Type B pancreatic cell (in vitro differentiated cells): ENCODE data around the gene GNAZ. TPM values are rescaled to one million over a fixed set of nuclear protein-coding genes. Genes with fewer than 3 reads are reported as not detected.

ENCODE experiments used
- DNase-seq: peaks from one replicate; pipeline ENCODE4 v3.0.0; 2021; ENCODE audit warnings: mixed read lengths; ENCODE audit not compliant: unreplicated experiment; ENCODE audit errors: extremely low spot score
- H3K27ac Mint-ChIP-seq: 2 replicates; pipeline ENCODE4 v1.8.0; 2021; ENCODE audit warnings: mild to moderate bottlenecking, mixed read lengths
- H3K27me3 Mint-ChIP-seq: 2 replicates; pipeline ENCODE4 v1.8.0; 2021; ENCODE audit warnings: mixed read lengths
- H3K36me3 Mint-ChIP-seq: 2 replicates; pipeline ENCODE4 v1.8.0; 2021; ENCODE audit warnings: mixed read lengths
- H3K4me1 Mint-ChIP-seq: one replicate; pipeline ENCODE4 v1.8.0; 2021; ENCODE audit warnings: mixed read lengths; ENCODE audit not compliant: unreplicated experiment
- H3K4me3 Mint-ChIP-seq: 2 replicates; pipeline ENCODE4 v1.8.0; 2021; ENCODE audit warnings: mild to moderate bottlenecking, mixed read lengths
- H3K9me3 Mint-ChIP-seq: 2 replicates; pipeline ENCODE4 v1.8.0; 2021; ENCODE audit warnings: mixed read lengths
- total RNA-seq: library from RNA; stranded (reverse); gene quantifications from 2 replicates; pipeline ENCODE4 v1.2.1, GENCODE V29; 2021; ENCODE audit warnings: low replicate concordance
- TF ChIP-seq, protein P1 (sequence below): fragments of 200-600 bp; sonication (generic); conservative IDR thresholded peaks from 2 replicates; pipeline ENCODE4 v1.5.0; 2021; ENCODE audit warnings: antibody characterized with exemption, mild to moderate bottlenecking

GNAZ gene
- total RNA-seq, 1 donor from 2014 or later: 14.4 TPM

DNA sequence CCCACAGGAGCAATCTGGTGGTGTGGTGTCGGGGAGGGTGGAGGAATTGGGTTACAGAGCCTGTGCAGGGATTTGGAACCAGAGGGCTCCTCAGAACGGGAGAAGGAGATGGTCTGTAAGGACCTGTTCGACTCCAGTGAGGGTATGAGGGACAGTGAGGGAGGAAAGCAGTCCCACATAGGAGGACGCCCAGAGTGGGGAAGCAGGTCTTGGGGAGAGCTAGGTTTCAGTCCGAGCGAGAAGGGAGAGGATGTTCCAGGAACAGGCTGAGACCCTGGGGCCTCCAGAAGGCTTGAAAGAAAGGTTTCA is 32.0 kb upstream of the GNAZ start:
- TF ChIP-seq, protein P1, sequence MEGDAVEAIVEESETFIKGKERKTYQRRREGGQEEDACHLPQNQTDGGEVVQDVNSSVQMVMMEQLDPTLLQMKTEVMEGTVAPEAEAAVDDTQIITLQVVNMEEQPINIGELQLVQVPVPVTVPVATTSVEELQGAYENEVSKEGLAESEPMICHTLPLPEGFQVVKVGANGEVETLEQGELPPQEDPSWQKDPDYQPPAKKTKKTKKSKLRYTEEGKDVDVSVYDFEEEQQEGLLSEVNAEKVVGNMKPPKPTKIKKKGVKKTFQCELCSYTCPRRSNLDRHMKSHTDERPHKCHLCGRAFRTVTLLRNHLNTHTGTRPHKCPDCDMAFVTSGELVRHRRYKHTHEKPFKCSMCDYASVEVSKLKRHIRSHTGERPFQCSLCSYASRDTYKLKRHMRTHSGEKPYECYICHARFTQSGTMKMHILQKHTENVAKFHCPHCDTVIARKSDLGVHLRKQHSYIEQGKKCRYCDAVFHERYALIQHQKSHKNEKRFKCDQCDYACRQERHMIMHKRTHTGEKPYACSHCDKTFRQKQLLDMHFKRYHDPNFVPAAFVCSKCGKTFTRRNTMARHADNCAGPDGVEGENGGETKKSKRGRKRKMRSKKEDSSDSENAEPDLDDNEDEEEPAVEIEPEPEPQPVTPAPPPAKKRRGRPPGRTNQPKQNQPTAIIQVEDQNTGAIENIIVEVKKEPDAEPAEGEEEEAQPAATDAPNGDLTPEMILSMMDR: no peak
- Mint-ChIP-seq H3K36me3 (no peaks in the 10 kb centered on the region), H3K4me1 (peaks cover 6% of the 10 kb centered on the region), H3K4me3 (no peak overlapping the region), H3K9me3 (peaks cover 4% of the 10 kb centered on the region), H3K27ac (no peak overlapping the region), H3K27me3 (peaks cover 4% of the 10 kb centered on the region)
- DNase-seq: no peak

DNA sequence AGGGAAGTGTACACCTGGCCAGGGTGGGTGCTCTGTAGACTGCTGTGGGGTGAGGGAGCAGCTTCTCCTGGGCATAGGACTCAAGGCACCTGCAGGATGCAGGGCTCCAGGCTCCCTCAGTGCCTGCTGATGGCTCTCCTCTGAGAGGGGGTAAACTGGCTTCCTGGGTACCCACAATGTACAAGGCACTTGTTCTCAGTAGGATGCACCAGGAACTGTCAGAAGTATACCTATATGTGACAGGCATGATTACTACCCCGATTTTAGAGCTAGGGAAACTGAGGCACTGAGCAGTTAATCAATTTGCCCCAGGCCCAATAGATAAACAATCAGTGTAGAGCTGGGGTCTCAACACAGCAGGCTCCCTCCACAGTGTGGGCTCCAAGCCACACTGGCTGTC is 31.4 kb upstream of the GNAZ start:
- Mint-ChIP-seq H3K4me1 (peaks cover 6% of the 10 kb centered on the region), H3K9me3 (peaks cover 4% of the 10 kb centered on the region), H3K27me3 (peaks cover 4% of the 10 kb centered on the region), H3K27ac (no peak overlapping the region), H3K36me3 (no peaks in the 10 kb centered on the region), H3K4me3 (no peak overlapping the region)
- no peak for DNase-seq
- TF ChIP-seq, protein P1: no peak

DNA sequence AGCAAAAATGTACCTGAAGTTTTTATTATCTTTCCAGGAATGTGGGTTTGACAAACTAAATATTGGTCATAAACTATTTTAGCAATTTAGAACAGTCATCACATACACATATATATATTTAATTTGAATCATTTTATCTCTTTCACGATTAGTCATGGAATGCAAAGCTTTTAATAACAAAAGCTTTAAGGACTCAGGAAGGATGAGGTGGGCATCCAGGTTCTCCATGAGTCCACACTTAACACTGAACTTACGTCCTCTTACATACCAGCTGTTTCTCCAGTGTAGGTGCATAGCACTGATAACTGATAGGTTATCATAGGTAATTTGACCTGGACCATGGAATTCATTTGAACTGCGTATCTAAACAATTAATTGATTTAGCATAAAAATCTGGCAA is 28.1 kb upstream of the GNAZ start:
- no peaks in the 10 kb centered on the region for H3K4me1 Mint-ChIP-seq
- H3K27ac Mint-ChIP-seq: no peak overlapping the region
- peaks cover 4% of the 10 kb centered on the region for H3K9me3 Mint-ChIP-seq
- TF ChIP-seq, protein P1: no peak
- DNase-seq: no peak
- H3K27me3 Mint-ChIP-seq: peaks cover 4% of the 10 kb centered on the region
- no peaks in the 10 kb centered on the region for H3K36me3 Mint-ChIP-seq
- no peak overlapping the region for H3K4me3 Mint-ChIP-seq

DNA sequence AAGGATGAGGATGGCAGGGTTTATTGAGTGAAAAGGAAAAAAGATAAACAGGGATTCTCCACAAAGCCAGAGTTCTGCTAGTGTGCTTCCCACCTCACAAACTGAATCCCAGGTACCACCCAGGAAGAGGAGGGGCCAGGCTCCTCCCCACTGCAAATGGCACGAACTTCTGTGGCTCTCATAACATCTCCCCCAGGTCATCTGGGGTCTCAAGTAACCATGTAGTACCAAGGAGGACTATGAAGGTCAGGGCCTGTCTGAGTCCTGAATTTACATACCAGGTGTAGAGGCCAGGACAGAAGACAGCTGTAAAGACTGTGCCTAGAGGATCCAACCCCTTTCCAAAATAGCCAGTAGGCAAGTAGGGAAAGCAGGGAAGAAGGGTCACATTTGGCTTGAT is 25.7 kb upstream of the GNAZ start:
- Mint-ChIP-seq H3K36me3 (no peaks in the 10 kb centered on the region), H3K27ac (no peak overlapping the region), H3K27me3 (peaks cover 13% of the 10 kb centered on the region), H3K9me3 (peaks cover 7% of the 10 kb centered on the region), H3K4me1 (no peaks in the 10 kb centered on the region), H3K4me3 (no peak overlapping the region)
- TF ChIP-seq, protein P1: no peak
- no peak for DNase-seq

DNA sequence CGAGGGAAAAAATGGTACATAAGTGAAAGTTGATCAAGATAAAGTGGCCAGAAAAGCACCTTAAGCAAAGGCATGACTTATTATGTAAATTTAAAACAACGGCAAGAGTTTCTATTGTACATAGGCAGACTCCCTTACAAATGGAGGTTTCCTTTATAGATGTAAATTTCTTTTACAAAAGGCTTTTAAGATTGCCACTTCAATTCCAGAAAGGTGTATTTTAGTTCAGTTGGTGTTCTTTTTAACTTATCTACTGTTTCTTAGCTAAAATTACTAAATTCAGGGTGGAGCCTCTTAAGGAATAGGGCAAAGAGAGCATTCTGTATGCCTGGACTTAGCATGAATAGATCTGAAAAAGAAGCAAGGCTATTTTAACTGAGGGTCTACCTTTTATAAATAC is 24.9 kb upstream of the GNAZ start:
- no peaks in the 10 kb centered on the region for H3K4me1 Mint-ChIP-seq
- TF ChIP-seq, protein P1: no peak
- H3K9me3 Mint-ChIP-seq: peaks cover 6% of the 10 kb centered on the region
- DNase-seq: no peak
- no peak overlapping the region for H3K4me3 Mint-ChIP-seq
- peaks cover 17% of the 10 kb centered on the region for H3K27me3 Mint-ChIP-seq
- H3K36me3 Mint-ChIP-seq: no peaks in the 10 kb centered on the region
- H3K27ac Mint-ChIP-seq: no peak overlapping the region

DNA sequence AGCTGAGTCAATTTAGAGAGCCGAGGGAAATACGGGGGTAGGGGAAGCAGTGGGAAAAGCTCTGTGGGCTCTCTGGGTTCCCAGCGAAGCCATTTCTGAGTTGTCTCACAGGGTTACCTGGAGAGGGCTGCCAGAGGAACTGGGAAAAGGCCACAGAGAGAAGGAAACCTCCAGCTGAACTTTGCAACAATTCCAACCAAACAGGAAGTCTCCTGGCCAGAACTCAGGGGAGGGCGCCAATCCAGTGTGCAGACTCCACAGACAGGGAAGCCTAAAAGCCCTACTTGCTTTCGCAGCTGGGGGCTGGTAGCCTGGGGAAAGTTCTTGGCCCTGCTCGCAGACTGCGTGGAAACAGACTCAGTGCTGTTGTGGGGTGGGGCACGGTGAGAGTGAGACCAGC is 23.1 kb upstream of the GNAZ start:
- no peaks in the 10 kb centered on the region for H3K36me3 Mint-ChIP-seq
- no peaks in the 10 kb centered on the region for H3K4me1 Mint-ChIP-seq
- H3K4me3 Mint-ChIP-seq: no peak overlapping the region
- no peak for DNase-seq
- peaks cover 29% of the 10 kb centered on the region for H3K27me3 Mint-ChIP-seq
- TF ChIP-seq, protein P1: no peak
- H3K27ac Mint-ChIP-seq: no peak overlapping the region
- H3K9me3 Mint-ChIP-seq: peaks cover 6% of the 10 kb centered on the region
